Mesendoderm (in vitro differentiated cells): ENCODE measurements around the gene SOD2.

ENCODE experiments used
- DNase-seq: peaks from one replicate; pipeline ENCODE4 v3.0.0; 2013
- H2AK5ac ChIP-seq: 2 replicates; pipeline ENCODE4 v1.6.1; 2013; ENCODE audit warnings: low read length, inconsistent platforms
- H2BK120ac ChIP-seq: 2 replicates; pipeline ENCODE4 v1.6.1; 2013; ENCODE audit warnings: low read depth, mild to moderate bottlenecking, low read length, moderate library complexity, mixed read lengths
- H2BK15ac ChIP-seq: replicated peaks from 2 replicates; pipeline ENCODE4 v1.6.1; 2013; ENCODE audit warnings: low read depth, mild to moderate bottlenecking, moderate library complexity
- H2BK5ac ChIP-seq: 2 replicates; pipeline ENCODE4 v1.6.1; 2013; ENCODE audit warnings: low read length, inconsistent platforms
- H3K18ac ChIP-seq: 2 replicates; pipeline ENCODE4 v1.6.1; 2013; ENCODE audit warnings: mild to moderate bottlenecking, low read length, mixed read lengths
- H3K23ac ChIP-seq: one replicate; pipeline ENCODE4 v1.6.1; 2013; ENCODE audit warnings: low read length
- H3K27ac ChIP-seq: 2 replicates; pipeline ENCODE4 v1.5.1; 2013; ENCODE audit warnings: low read depth, mild to moderate bottlenecking, inconsistent platforms, low read length, moderate library complexity
- H3K27me3 ChIP-seq: 2 replicates; pipeline ENCODE4 v1.6.1; 2013; ENCODE audit warnings: low read length, control low read depth, mild to moderate bottlenecking, inconsistent platforms; ENCODE audit not compliant: insufficient read depth, poor library complexity
- H3K36me3 ChIP-seq: 2 replicates; pipeline ENCODE4 v1.6.1; 2013; ENCODE audit warnings: low read length, inconsistent platforms; ENCODE audit not compliant: control insufficient read depth, insufficient read depth
- H3K4ac ChIP-seq: one replicate; pipeline ENCODE4 v1.6.1; 2013; ENCODE audit warnings: low read depth, mild to moderate bottlenecking, low read length, moderate library complexity
- H3K4me1 ChIP-seq: 2 replicates; pipeline ENCODE4 v1.6.1; 2013; ENCODE audit warnings: low read depth, low read length, inconsistent platforms; ENCODE audit not compliant: control insufficient read depth
- H3K4me2 ChIP-seq: 2 replicates; pipeline ENCODE4 v1.6.1; 2013; ENCODE audit warnings: low read length
- H3K4me3 ChIP-seq: 2 replicates; pipeline ENCODE4 v1.5.1; 2013; ENCODE audit warnings: mild to moderate bottlenecking, low read length
- H3K56ac ChIP-seq: one replicate; pipeline ENCODE4 v1.6.1; 2013; ENCODE audit warnings: low read length
- H3K79me1 ChIP-seq: 2 replicates; pipeline ENCODE4 v1.6.1; 2013; ENCODE audit warnings: low read length, inconsistent platforms
- H3K79me2 ChIP-seq: 2 replicates; pipeline ENCODE4 v1.6.1; 2013; ENCODE audit warnings: mild to moderate bottlenecking, low read length; ENCODE audit not compliant: control insufficient read depth, insufficient read depth
- H3K9ac ChIP-seq: 2 replicates; pipeline ENCODE4 v1.6.1; 2013; ENCODE audit warnings: low read length, inconsistent platforms
- H4K5ac ChIP-seq: one replicate; pipeline ENCODE4 v1.6.1; 2013; ENCODE audit warnings: low read length
- H4K8ac ChIP-seq: one replicate; pipeline ENCODE4 v1.6.1; 2013; ENCODE audit warnings: low read depth, mild to moderate bottlenecking, control low read depth, low read length, moderate library complexity
- WGBS: extraction: QIAGEN DNeasy Blood & Tissue Kit; methylation state at CpG from one replicate; pipeline ENCODE4 v1.1.7; 2013; ENCODE audit warnings: low lambda C conversion rate, missing lambda C conversion rate; ENCODE audit not compliant: insufficient coverage; ENCODE audit errors: extremely low coverage; 5-methylcytosine and 5-hydroxymethylcytosine counted together

Gene SOD2

GRCh38 chr6:159684013-159684304 lies 9.1 kb downstream of the SOD2 start:
- Histone ChIP-seq H3K4me3 (no peak overlapping the region), H3K79me1 (no peaks in the 10 kb centered on the region), H2BK120ac (no peak overlapping the region), H3K27ac (no peak overlapping the region), H3K56ac (no peak overlapping the region), H2AK5ac (no peak overlapping the region), H3K4me2 (no peak overlapping the region), H3K9ac (no peak overlapping the region), H3K36me3 (peaks cover 3% of the 10 kb centered on the region), H3K27me3 (no peaks in the 10 kb centered on the region), H4K8ac (no peak overlapping the region), H3K4me1 (no peaks in the 10 kb centered on the region), H2BK15ac (no peak overlapping the region), H4K5ac (no peak overlapping the region), H3K18ac (no peak overlapping the region), H2BK5ac (no peak overlapping the region), H3K23ac (no peak overlapping the region), H3K79me2 (no peaks in the 10 kb centered on the region), H3K4ac (no peak overlapping the region)
- no peak for DNase-seq
- no CpG with 5 or more reads among the region's 1 CpG for WGBS

- H3K4me3 ChIP-seq = no peak overlapping the region
- H3K4me2 ChIP-seq = no peak overlapping the region
- H3K9ac ChIP-seq = no peak overlapping the region
- H4K8ac ChIP-seq = no peak overlapping the region
- H2BK5ac ChIP-seq = no peak overlapping the region
- no peaks in the 10 kb centered on the region for H3K4me1 ChIP-seq
- no peaks in the 10 kb centered on the region for H3K79me1 ChIP-seq
- no peak overlapping the region for H2BK120ac ChIP-seq
- no peaks in the 10 kb centered on the region for H3K79me2 ChIP-seq
- no peak overlapping the region for H3K23ac ChIP-seq
- peaks cover 3% of the 10 kb centered on the region for H3K36me3 ChIP-seq
- no peak overlapping the region for H2AK5ac ChIP-seq
- no peak for DNase-seq
- no peak overlapping the region for H4K5ac ChIP-seq
- H3K27ac ChIP-seq = no peak overlapping the region
- H2BK15ac ChIP-seq = no peak overlapping the region
- H3K4ac ChIP-seq = no peak overlapping the region
- no peaks in the 10 kb centered on the region for H3K27me3 ChIP-seq
- WGBS = no CpG with 5 or more reads among the region's 1 CpG
- H3K56ac ChIP-seq = no peak overlapping the region
- no peak overlapping the region for H3K18ac ChIP-seq
Measured at GRCh38 chr6:159682810-159683209, 10.2 kb downstream of the SOD2 start.

- Histone ChIP-seq H3K4me3 (no peak overlapping the region), H3K4ac (no peak overlapping the region), H2BK120ac (no peak overlapping the region), H3K23ac (no peak overlapping the region), H3K18ac (no peak overlapping the region), H2BK15ac (no peak overlapping the region), H3K4me1 (no peaks in the 10 kb centered on the region), H3K9ac (no peak overlapping the region), H3K27ac (no peak overlapping the region), H4K8ac (no peak overlapping the region), H3K79me1 (no peaks in the 10 kb centered on the region), H3K4me2 (no peak overlapping the region), H3K56ac (no peak overlapping the region), H4K5ac (no peak overlapping the region), H2AK5ac (no peak overlapping the region), H3K27me3 (no peaks in the 10 kb centered on the region), H3K79me2 (no peaks in the 10 kb centered on the region), H3K36me3 (peaks cover 3% of the 10 kb centered on the region), H2BK5ac (no peak overlapping the region)
- WGBS = no CpG with 5 or more reads among the region's 3 CpGs
- no peak for DNase-seq
Measured at GRCh38 chr6:159682295-159682694, 10.7 kb downstream of the SOD2 start.

GRCh38 chr6:159681191-159681880 lies 11.7 kb downstream of the SOD2 start:
- no peak overlapping the region for H2BK15ac ChIP-seq
- H4K5ac ChIP-seq = no peak overlapping the region
- H2AK5ac ChIP-seq = no peak overlapping the region
- no peak overlapping the region for H2BK120ac ChIP-seq
- H3K4me1 ChIP-seq = no peaks in the 10 kb centered on the region
- H4K8ac ChIP-seq = no peak overlapping the region
- H3K79me2 ChIP-seq = no peaks in the 10 kb centered on the region
- H3K27me3 ChIP-seq = no peaks in the 10 kb centered on the region
- no peak overlapping the region for H2BK5ac ChIP-seq
- H3K4me2 ChIP-seq = no peak overlapping the region
- H3K23ac ChIP-seq = no peak overlapping the region
- no peak overlapping the region for H3K4me3 ChIP-seq
- peaks cover 3% of the 10 kb centered on the region for H3K36me3 ChIP-seq
- no peak overlapping the region for H3K56ac ChIP-seq
- WGBS = no CpG with 5 or more reads among the region's 10 CpGs
- no peaks in the 10 kb centered on the region for H3K79me1 ChIP-seq
- no peak overlapping the region for H3K9ac ChIP-seq
- peak; percentile 13 for DNase-seq
- no peak overlapping the region for H3K18ac ChIP-seq
- no peak overlapping the region for H3K27ac ChIP-seq
- no peak overlapping the region for H3K4ac ChIP-seq

GRCh38 chr6:159680104-159680503 lies 12.9 kb downstream of the SOD2 start:
- no CpG with 5 or more reads among the region's 3 CpGs for WGBS
- H2BK5ac ChIP-seq = no peak overlapping the region

More at GRCh38 chr6:159680104-159680503, 12.9 kb downstream of the SOD2 start:
- no peak overlapping the region for H3K4me2 ChIP-seq
- H2BK120ac ChIP-seq = no peak overlapping the region
- no peak overlapping the region for H3K23ac ChIP-seq
- DNase-seq = no peak
- no peak overlapping the region for H3K4me3 ChIP-seq
- no peaks in the 10 kb centered on the region for H3K4me1 ChIP-seq
- no peak overlapping the region for H3K56ac ChIP-seq
- no peaks in the 10 kb centered on the region for H3K79me1 ChIP-seq
- peaks cover 3% of the 10 kb centered on the region for H3K36me3 ChIP-seq
- no peak overlapping the region for H2AK5ac ChIP-seq
- no peaks in the 10 kb centered on the region for H3K79me2 ChIP-seq
- no peaks in the 10 kb centered on the region for H3K27me3 ChIP-seq
- no peak overlapping the region for H3K18ac ChIP-seq
- H2BK15ac ChIP-seq = no peak overlapping the region
- H3K4ac ChIP-seq = no peak overlapping the region
- no peak overlapping the region for H3K27ac ChIP-seq
- no peak overlapping the region for H4K8ac ChIP-seq
- no peak overlapping the region for H3K9ac ChIP-seq
- H4K5ac ChIP-seq = no peak overlapping the region
